Activated CD8-positive, alpha-beta memory T cell treated with anti-CD3 and anti-CD28 coated beads, Interleukin-2, amount 50 U/mL, for 24 hours (primary cell): ENCODE results near the gene EPS8.

Source experiments
- DNase-seq: peaks from one replicate; pipeline ENCODE4 v3.0.0-alpha.2; 2020; ENCODE audit errors: extremely low read depth

EPS8 gene

GRCh38 chr12:15690320-15690719 lies 98.9 kb downstream of the EPS8 start:
- DNase-seq = no peak

GRCh38 chr12:15689751-15690191 lies 99.4 kb downstream of the EPS8 start:
- DNase-seq = no peak

- no peak for DNase-seq
These were observed 100.2 kb downstream of the EPS8 start for GRCh38 chr12:15688838-15689625.

- DNase-seq = no peak
These were observed 100.9 kb downstream of the EPS8 start for GRCh38 chr12:15688202-15688736.

- no peak for DNase-seq
These were observed 101.6 kb downstream of the EPS8 start for GRCh38 chr12:15687583-15687982.

GRCh38 chr12:15684896-15685658 lies 104.1 kb downstream of the EPS8 start:
- DNase-seq = no peak

- no peak for DNase-seq
These were observed 106.4 kb downstream of the EPS8 start for GRCh38 chr12:15682826-15683225.

GRCh38 chr12:15679151-15679550 lies 110.0 kb downstream of the EPS8 start:
- DNase-seq = no peak

- DNase-seq = no peak
These were observed 111.4 kb downstream of the EPS8 start for GRCh38 chr12:15677726-15678201.

- no peak for DNase-seq
These were observed 112.0 kb downstream of the EPS8 start for GRCh38 chr12:15677228-15677627.

- no peak for DNase-seq
These were observed 116.4 kb downstream of the EPS8 start for GRCh38 chr12:15672671-15673270.

- DNase-seq = no peak
These were observed 118.4 kb downstream of the EPS8 start for GRCh38 chr12:15670756-15671155.

- DNase-seq = no peak
These were observed 119.8 kb downstream of the EPS8 start for GRCh38 chr12:15669256-15669948.

GRCh38 chr12:15664491-15664890 lies 124.7 kb downstream of the EPS8 start:
- DNase-seq = no peak

GRCh38 chr12:15662983-15663659 lies 126.1 kb downstream of the EPS8 start:
- DNase-seq = no peak

GRCh38 chr12:15662303-15662980 lies 126.7 kb downstream of the EPS8 start:
- DNase-seq = no peak

- no peak for DNase-seq
These were observed 137.8 kb downstream of the EPS8 start for GRCh38 chr12:15651371-15651770.

- no peak for DNase-seq
These were observed 138.6 kb downstream of the EPS8 start for GRCh38 chr12:15650399-15651128.

- no peak for DNase-seq
These were observed 139.8 kb downstream of the EPS8 start for GRCh38 chr12:15649347-15649746.

- no peak for DNase-seq
These were observed 140.6 kb downstream of the EPS8 start for GRCh38 chr12:15648558-15648957.
